GM19455 (cell line): ENCODE data around the gene CARMIL1.
"Not testable (repeated sequence)": the region's sequence is repeated elsewhere in the genome, so short reads cannot be mapped to it uniquely, and the experiment has no call there.

Experiments
- ATAC-seq: cut with Tn5 transposase; IDR thresholded peaks from one replicate; pipeline ENCODE4 v1.9.1; 2021; ENCODE audit not compliant: unreplicated experiment

CARMIL1 gene

GRCh38 chr6:25435416-25435985 lies 156.3 kb downstream of the CARMIL1 start:
- no peak for ATAC-seq

GRCh38 chr6:25436760-25437159 lies 157.6 kb downstream of the CARMIL1 start:
- no peak for ATAC-seq

DNA sequence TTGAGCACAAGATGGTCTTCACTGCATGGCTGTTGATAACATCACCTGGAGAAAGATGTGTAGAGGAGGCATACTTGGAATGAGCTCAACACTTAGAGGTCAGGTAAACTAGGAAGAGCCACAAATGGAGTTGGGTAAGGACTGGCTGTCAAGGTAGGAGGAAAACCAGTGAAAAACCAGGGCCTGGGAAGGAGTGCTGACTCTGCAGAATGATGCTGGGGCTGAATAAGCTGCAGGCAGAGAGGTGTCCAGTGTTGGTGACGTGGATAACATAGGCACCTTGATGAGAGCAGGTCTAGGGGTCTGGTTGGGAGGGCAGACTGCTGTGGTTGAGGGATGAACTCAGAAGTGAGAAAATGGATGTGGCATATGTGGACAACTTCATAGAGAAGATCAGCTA lies 160.2 kb downstream of the CARMIL1 start:
- ATAC-seq, result no peak

- ATAC-seq, result no peak
These were observed 162.6 kb downstream of the CARMIL1 start for GRCh38 chr6:25441663-25442270.

DNA sequence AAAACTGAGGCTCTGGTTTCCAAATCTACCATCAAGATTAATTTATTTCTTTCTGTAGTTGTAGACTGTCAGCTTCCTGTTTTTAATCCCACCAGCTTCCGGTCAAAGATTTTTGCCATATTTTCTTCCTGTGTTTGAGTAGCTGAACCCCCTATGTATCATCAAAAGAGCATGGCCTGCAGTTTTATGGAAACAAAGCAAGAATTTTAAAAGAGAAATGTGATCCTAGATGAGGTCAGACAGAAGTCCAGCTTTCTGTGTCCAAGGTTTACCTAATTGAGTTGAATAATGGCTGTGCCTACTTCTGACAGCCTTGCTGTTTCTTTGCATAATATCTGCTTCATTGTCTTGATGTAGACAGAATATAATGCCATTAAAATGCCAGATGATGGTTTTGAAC lies 163.7 kb downstream of the CARMIL1 start:
- ATAC-seq, result no peak

GRCh38 chr6:25444521-25444920 lies 165.3 kb downstream of the CARMIL1 start:
- ATAC-seq, result not testable (repeated sequence)

DNA sequence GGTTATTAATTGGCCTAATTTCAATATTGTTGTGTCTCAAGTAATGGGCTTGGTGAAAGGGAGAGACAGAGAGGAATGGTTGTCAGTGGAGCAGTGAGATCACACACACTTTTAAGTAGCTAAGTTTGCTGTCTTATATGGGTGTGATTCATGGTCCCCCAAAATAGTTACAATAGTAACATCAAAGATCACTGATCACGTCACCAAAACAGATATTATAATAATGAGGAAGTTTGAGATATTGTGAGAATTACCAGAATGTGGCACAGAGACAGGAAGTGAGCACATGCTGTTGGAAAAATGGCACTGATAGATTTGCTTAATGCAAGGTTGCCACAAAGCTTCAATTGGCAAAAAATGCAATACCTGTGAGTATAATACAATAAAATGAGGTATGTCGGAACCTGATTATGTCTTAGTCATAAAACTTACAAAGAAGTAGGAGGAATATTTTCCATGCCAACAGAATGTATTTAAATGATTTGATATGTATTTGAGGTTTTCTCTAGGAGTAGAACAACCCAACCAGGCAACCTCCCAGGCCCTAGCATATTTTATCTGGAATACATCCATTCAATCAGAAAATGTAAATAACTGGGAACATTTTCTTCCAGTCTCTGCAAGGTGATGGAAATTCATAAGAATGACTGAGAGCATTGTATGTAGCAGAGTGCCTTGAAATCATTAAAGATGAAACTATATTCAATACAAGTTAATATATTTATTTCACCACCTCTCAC lies 167.8 kb downstream of the CARMIL1 start:
- no peak for ATAC-seq

DNA sequence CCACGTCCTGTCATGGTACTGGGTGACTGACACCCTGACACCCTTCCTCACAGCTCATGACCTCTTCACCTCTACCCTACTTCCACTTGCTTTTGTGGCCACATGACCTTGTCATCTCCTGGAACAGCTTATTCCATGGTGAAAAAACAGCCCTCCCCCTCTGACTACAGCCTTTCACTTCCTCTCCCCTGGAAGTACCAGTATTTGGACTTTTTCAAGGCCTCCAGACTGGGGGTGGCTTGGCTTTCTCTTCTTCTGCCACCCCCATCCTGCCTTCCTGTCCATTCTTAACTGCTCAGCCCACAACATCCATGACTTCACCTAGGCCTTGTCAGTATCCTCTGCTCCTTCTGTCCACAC lies 168.4 kb downstream of the CARMIL1 start:
- no peak for ATAC-seq

DNA sequence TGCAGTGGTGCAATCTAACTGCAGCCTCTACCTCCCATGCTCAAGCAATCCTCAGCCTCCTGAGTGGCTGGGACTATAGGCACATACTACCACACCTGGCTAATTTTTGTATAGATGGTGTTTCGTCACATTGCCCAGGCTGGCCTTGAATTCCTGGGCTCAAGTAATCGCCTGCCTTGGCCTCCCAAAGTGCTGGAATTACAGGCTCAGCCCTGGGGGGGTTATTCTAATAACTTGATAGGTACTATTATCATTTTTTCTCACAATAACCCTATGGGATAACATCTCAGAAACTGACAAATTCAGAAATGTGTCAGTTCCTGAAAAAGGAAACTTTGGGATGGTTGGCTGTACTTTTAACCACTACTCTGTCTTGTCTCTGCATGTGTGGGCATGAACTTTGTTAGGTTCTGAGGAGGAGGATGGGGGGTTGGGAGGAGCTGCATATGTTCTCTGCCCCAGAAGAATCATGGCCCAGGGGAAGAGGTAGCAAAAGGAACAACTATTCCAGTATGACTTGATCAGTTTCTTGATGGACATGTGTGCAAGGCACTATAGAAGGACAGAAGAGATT lies 169.9 kb downstream of the CARMIL1 start:
- ATAC-seq, result no peak

GRCh38 chr6:25449774-25450173 lies 170.6 kb downstream of the CARMIL1 start:
- no peak for ATAC-seq

- ATAC-seq, result no peak
These were observed 171.5 kb downstream of the CARMIL1 start for GRCh38 chr6:25450469-25451198.

GRCh38 chr6:25452031-25452430 lies 172.9 kb downstream of the CARMIL1 start:
- ATAC-seq, result no peak

DNA sequence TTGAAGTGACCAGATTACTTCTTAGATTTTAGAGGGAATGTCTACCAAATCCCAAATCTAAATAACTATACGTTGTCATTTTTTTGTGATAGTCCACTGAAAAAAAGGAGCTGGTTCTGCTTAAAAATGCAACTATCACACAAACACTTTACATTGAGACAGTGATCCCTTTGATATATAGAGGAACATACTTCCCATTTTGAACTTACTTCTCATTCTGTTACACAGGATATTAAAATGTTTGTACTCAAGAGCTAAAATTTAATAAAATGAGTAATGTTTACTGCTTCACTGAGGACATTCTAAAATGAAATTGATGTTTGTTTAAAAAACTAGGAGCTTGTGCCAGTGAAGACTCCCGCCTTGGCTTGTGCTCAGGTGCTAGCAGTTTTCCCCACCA lies 174.1 kb downstream of the CARMIL1 start:
- ATAC-seq, result no peak

GRCh38 chr6:25454136-25454535 lies 175.0 kb downstream of the CARMIL1 start:
- ATAC-seq, result no peak

DNA sequence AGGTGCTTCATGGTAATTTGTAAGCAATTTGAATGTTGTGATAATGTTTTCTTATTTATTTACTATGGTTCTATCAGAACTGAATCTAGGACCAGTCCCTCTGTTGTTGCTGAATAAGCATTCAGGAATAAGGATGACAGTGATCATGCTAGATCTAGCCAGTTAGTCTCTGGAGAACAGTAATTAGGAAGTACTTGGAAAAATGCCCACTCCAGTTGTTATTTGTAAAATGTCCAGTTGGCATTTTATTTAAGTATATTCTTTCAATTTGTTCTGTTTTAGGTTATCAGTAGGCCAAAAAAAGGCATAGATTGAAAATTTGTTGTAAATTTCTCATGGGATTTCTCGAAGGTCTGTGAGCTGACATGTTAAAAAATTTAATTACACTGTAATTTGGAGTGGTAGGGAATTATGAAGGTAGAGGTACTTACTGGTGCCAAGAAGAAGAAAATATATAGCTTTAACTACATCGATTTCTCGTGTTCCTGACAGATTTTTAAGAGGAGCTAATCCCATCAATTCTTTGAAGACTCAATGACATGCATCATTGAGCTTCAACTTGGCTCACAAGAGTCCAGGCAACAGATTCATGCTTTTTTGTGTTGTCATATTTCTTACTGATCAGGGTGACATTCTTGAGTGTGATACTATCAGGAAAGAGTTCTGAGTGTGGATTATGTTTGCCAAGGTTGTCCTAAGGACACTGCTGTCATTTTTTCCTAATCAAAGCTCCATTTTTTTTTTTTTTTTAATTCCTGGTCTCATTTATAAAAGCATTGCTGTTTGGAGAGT lies 177.3 kb downstream of the CARMIL1 start:
- ATAC-seq, result no peak

GRCh38 chr6:25457516-25457915 lies 178.3 kb downstream of the CARMIL1 start:
- ATAC-seq, result no peak

DNA sequence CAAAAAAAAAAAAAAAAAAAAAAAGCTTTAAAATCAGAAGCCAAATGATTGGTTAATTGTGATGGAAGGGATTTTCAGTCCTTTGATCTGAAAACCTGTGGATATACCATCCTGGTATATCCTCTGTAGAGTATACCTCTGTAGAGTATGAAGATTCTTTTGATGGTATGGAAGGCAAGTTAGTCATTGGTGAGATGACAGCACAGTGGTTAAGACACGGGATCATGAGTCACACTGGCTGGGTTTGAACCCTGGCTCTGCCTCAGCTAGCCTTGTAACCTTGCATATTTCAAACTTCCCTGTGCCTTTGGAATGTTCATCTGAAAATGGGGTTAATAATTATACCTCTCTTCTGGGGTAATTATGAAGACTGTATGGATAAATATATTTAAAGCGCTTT lies 179.3 kb downstream of the CARMIL1 start:
- ATAC-seq, result no peak

- no peak for ATAC-seq
These were observed 183.2 kb downstream of the CARMIL1 start for GRCh38 chr6:25462235-25462897.

DNA sequence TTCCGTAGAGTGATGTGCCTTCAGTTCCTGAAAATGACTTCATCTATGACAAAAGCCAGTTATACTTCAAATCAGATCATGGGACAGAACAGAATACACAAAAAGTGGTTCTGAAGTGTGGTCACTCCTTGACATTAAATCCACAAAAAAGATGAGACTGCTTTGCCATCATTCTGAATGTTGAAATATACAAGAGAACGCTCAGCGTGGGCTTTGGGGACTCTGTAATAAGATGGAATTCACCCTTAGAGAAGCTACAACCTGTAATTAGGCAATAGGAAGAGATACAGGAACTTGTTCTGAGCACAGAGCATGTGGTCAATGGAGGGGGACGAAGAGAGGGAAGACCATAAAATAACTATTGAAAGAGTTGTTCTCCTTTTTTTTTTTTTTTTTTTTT lies 184.3 kb downstream of the CARMIL1 start:
- ATAC-seq, result no peak

DNA sequence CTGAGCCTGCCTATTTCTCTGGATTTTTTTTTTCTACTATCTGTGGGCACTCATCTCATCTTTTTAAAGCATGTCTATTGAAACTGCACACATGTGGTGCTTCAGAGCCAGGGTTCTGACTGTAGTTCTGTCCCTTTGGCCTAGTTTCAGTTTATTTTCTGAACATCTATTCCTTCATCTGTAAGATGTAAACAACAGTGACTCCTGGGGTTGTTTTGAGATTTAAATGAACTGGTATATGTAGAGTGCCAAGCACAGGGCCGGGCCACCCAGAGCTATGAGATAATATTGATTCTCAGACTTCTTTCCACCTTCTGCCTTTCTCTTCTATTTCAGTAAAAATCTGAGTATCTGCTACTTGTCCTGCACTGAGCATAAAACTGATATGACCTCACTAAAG lies 185.1 kb downstream of the CARMIL1 start:
- ATAC-seq, result no peak
